ENCODE results near the gene REEP3. TPM values are rescaled to one million over a fixed set of nuclear protein-coding genes. Genes with fewer than 3 reads are reported as not detected.

Gene REEP3
- total and polyA plus RNA-seq, 2 of the 8 experiments (the other 6 are each of a cell fraction or from before 2014, with no cell fraction given) = 5.8 to 31.5 TPM

- no peak for TF ChIP-seq CHD7 (IDR thresholded peaks at IDR 0.05; ENCODE audit: insufficient replicate concordance, low read length)
- TF ChIP-seq FOSL1 (IDR thresholded peaks at IDR 0.05; ENCODE audit: insufficient read depth, low read depth, low read length) = no peak
- no peak for TF ChIP-seq CTCF (IDR thresholded peaks at IDR 0.05; ENCODE audit: control extremely low read depth in 1 of 3, insufficient read depth in 1 of 3, low read depth in 1 of 3, low read length in 3 of 3)
- TF ChIP-seq POU5F1 (IDR thresholded peaks at IDR 0.05; ENCODE audit: low read depth, low read length) = no peak
- no peak for TF ChIP-seq BRCA1 (IDR thresholded peaks at IDR 0.05; ENCODE audit: low read depth, low read length)
- TF ChIP-seq RAD21 (IDR thresholded peaks at IDR 0.05 in 1 of 2, conservative IDR thresholded peaks at IDR 0.05 in 1 of 2; ENCODE audit: low read depth in 2 of 2, low read length in 2 of 2) = no peak
- no peak for TF ChIP-seq BACH1 (IDR thresholded peaks at IDR 0.05; ENCODE audit: low read length)
- no peak for TF ChIP-seq RBBP5 (IDR thresholded peaks at IDR 0.05; ENCODE audit: borderline replicate concordance, low read depth, low read length)
- no peak for TF ChIP-seq KDM5A (IDR thresholded peaks at IDR 0.05; ENCODE audit: low read length)
These were observed 33.2 kb upstream of the REEP3 start (continued) for GRCh38 chr10:63487990-63488389.

Data from H1 (cell line).